Measurements from ENCODE around the gene PAX3.

Gene PAX3

GRCh38 chr2:222264791-222265320 is 33.9 kb downstream of the PAX3 start:
- DNase-seq = no peak

GRCh38 chr2:222261504-222261903 is 37.3 kb downstream of the PAX3 start:
- DNase-seq = no peak

GRCh38 chr2:222257645-222258044 is 41.2 kb downstream of the PAX3 start:
- DNase-seq = no peak

GRCh38 chr2:222256250-222256649 is 42.5 kb downstream of the PAX3 start:
- DNase-seq = no peak

GRCh38 chr2:222255090-222255489 is 43.7 kb downstream of the PAX3 start:
- no peak for DNase-seq

- no peak for DNase-seq
Measured at GRCh38 chr2:222250313-222250712, 48.5 kb downstream of the PAX3 start.

GRCh38 chr2:222249444-222249843 is 49.4 kb downstream of the PAX3 start:
- DNase-seq = no peak

GRCh38 chr2:222248818-222249217 is 50.0 kb downstream of the PAX3 start:
- no peak for DNase-seq

- DNase-seq = no peak
Measured at GRCh38 chr2:222248256-222248655, 50.5 kb downstream of the PAX3 start.

- DNase-seq = no peak
Measured at GRCh38 chr2:222242532-222242931, 56.3 kb downstream of the PAX3 start.

GRCh38 chr2:222241128-222241870 is 57.5 kb downstream of the PAX3 start:
- no peak for DNase-seq

GRCh38 chr2:222240676-222241049 is 58.1 kb downstream of the PAX3 start:
- no peak for DNase-seq

- no peak for DNase-seq
Measured at GRCh38 chr2:222239945-222240675, 58.7 kb downstream of the PAX3 start.

- DNase-seq = no peak
Measured at GRCh38 chr2:222239091-222239490, 59.7 kb downstream of the PAX3 start.

- DNase-seq = no peak
Measured at GRCh38 chr2:222238072-222238471, 60.7 kb downstream of the PAX3 start.

GRCh38 chr2:222232839-222233238 is 66.0 kb downstream of the PAX3 start:
- no peak for DNase-seq

GRCh38 chr2:222232372-222232771 is 66.4 kb downstream of the PAX3 start:
- DNase-seq = no peak

GRCh38 chr2:222228054-222228453 is 70.7 kb downstream of the PAX3 start:
- DNase-seq = no peak

- DNase-seq = no peak
Measured at GRCh38 chr2:222218786-222219185, 80.0 kb downstream of the PAX3 start.

GRCh38 chr2:222217712-222218111 is 81.1 kb downstream of the PAX3 start:
- no peak for DNase-seq

- no peak for DNase-seq
Measured at GRCh38 chr2:222214885-222215284, 83.9 kb downstream of the PAX3 start.

GRCh38 chr2:222213049-222213448 is 85.7 kb downstream of the PAX3 start:
- no peak for DNase-seq

GRCh38 chr2:222212571-222212970 is 86.2 kb downstream of the PAX3 start:
- no peak for DNase-seq

GRCh38 chr2:222208010-222208690 is 90.6 kb downstream of the PAX3 start:
- DNase-seq = no peak

Data from activated CD4-positive, alpha-beta T cell treated with anti-CD3 and anti-CD28 coated beads, Interleukin-2, Interleukin-6, amounts not matched to agents 100 ng/mL and 50 ng/mL, durations not matched to agents 16 hours and 8 hours (primary cell).